ENCODE measurements around the gene IL19. TPM values are rescaled to one million over a fixed set of nuclear protein-coding genes. Genes with fewer than 3 reads are reported as not detected.

Gene IL19
- total RNA-seq, 2 experiments from 2014 or later: not detected

GRCh38 chr1:206872139-206872538, 101.6 kb downstream of the IL19 start:
- no TSS peak for BruUV-seq (replicated peaks)
- TF ChIP-seq EZH2phosphoT487 (IDR thresholded peaks at IDR 0.05; ENCODE audit: borderline replicate concordance, low read depth, low read length) (no peak), CTCF (conservative IDR thresholded peaks at IDR 0.05; ENCODE audit: low read length) (no peak)
- Histone ChIP-seq H3K4me1 (ENCODE audit: insufficient read depth, low read length, poor library complexity, severe bottlenecking) (no peaks in the 10 kb centered on the region), H4K20me1 (ENCODE audit: insufficient read depth, low read length) (no peaks in the 10 kb centered on the region), H3K79me2 (ENCODE audit: insufficient read depth, low read depth, low read length) (no peaks in the 10 kb centered on the region), H2AFZ (ENCODE audit: low read length) (no peak overlapping the region), H3K4me2 (ENCODE audit: low read length) (no peak overlapping the region), H3K9me2 (ENCODE audit: insufficient read depth, low read length) (no peaks in the 10 kb centered on the region), H3K27ac (ENCODE audit: low read depth, low read length, poor library complexity, severe bottlenecking) (no peak overlapping the region), H3K9me3 (ENCODE audit: low read length) (0 out of 2 replicates have a peak, but pooled peaks cover 1% of the 10 kb centered on the region), H3K4me3 (ENCODE audit: low read depth, low read length, poor library complexity, severe bottlenecking) (no peak overlapping the region), H3K36me3 (ENCODE audit: insufficient read depth, low read length) (no peaks in the 10 kb centered on the region)
- POLR2A ChIA-PET: no interaction called here
- CTCF ChIA-PET (ENCODE audit: unreplicated experiment): no interaction called here
- intact Hi-C loops (cut with micrococcal nuclease; ENCODE audit: unreplicated experiment): no loop called here
- no peak for DNase-seq (ENCODE audit: low spot score)

- H3K4me3 ChIP-seq (ENCODE audit: low read depth, low read length, poor library complexity, severe bottlenecking): no peak overlapping the region
- POLR2A ChIA-PET: no interaction called here
- no TSS peak for BruUV-seq (replicated peaks)
- H4K20me1 ChIP-seq (ENCODE audit: insufficient read depth, low read length): no peaks in the 10 kb centered on the region
- CTCF ChIA-PET (ENCODE audit: unreplicated experiment): no interaction called here
- no peaks in the 10 kb centered on the region for H3K36me3 ChIP-seq (ENCODE audit: insufficient read depth, low read length)
- no peak overlapping the region for H2AFZ ChIP-seq (ENCODE audit: low read length)
- no peaks in the 10 kb centered on the region for H3K4me1 ChIP-seq (ENCODE audit: insufficient read depth, low read length, poor library complexity, severe bottlenecking)
- no peaks in the 10 kb centered on the region for H3K79me2 ChIP-seq (ENCODE audit: insufficient read depth, low read depth, low read length)
- H3K4me2 ChIP-seq (ENCODE audit: low read length): no peak overlapping the region
- H3K27ac ChIP-seq (ENCODE audit: low read depth, low read length, poor library complexity, severe bottlenecking): no peak overlapping the region
- H3K9me3 ChIP-seq (ENCODE audit: low read length): peaks cover 17% of the 10 kb centered on the region
- TF ChIP-seq CTCF (conservative IDR thresholded peaks at IDR 0.05; ENCODE audit: low read length) (no peak), EZH2phosphoT487 (IDR thresholded peaks at IDR 0.05; ENCODE audit: borderline replicate concordance, low read depth, low read length) (no peak)
- no peak for DNase-seq (ENCODE audit: low spot score)
- intact Hi-C loops (cut with micrococcal nuclease; ENCODE audit: unreplicated experiment): no loop called here
- H3K9me2 ChIP-seq (ENCODE audit: insufficient read depth, low read length): no peaks in the 10 kb centered on the region
Measured at GRCh38 chr1:206873603-206874188, 103.1 kb downstream of the IL19 start.

GRCh38 chr1:206875752-206876377, 105.3 kb downstream of the IL19 start:
- Histone ChIP-seq H4K20me1 (ENCODE audit: insufficient read depth, low read length) (no peaks in the 10 kb centered on the region), H3K27ac (ENCODE audit: low read depth, low read length, poor library complexity, severe bottlenecking) (no peak overlapping the region), H2AFZ (ENCODE audit: low read length) (no peak overlapping the region), H3K4me1 (ENCODE audit: insufficient read depth, low read length, poor library complexity, severe bottlenecking) (no peaks in the 10 kb centered on the region), H3K9me2 (ENCODE audit: insufficient read depth, low read length) (no peaks in the 10 kb centered on the region), H3K4me3 (ENCODE audit: low read depth, low read length, poor library complexity, severe bottlenecking) (no peak overlapping the region), H3K36me3 (ENCODE audit: insufficient read depth, low read length) (no peaks in the 10 kb centered on the region), H3K9me3 (ENCODE audit: low read length) (peaks cover 23% of the 10 kb centered on the region), H3K4me2 (ENCODE audit: low read length) (no peak overlapping the region), H3K79me2 (ENCODE audit: insufficient read depth, low read depth, low read length) (no peaks in the 10 kb centered on the region)
- ChIA-PET POLR2A (no interaction called here), CTCF (ENCODE audit: unreplicated experiment) (no interaction called here)
- no peak for DNase-seq (ENCODE audit: low spot score)
- intact Hi-C loops (cut with micrococcal nuclease; ENCODE audit: unreplicated experiment): no loop called here
- TF ChIP-seq CTCF (conservative IDR thresholded peaks at IDR 0.05; ENCODE audit: low read length): no peak
- TF ChIP-seq EZH2phosphoT487 (IDR thresholded peaks at IDR 0.05; ENCODE audit: borderline replicate concordance, low read depth, low read length): no peak
- no TSS peak for BruUV-seq (replicated peaks)

All from OCI-LY7 (cell line).